ENCODE data around the gene LPIN1. TPM values are rescaled to one million over a fixed set of nuclear protein-coding genes. Genes with fewer than 3 reads are reported as not detected.

Gene LPIN1
- total RNA-seq, 1 donor from 2014 or later = 43.0 TPM

- no peak for DNase-seq
- TF ChIP-seq, protein P1, sequence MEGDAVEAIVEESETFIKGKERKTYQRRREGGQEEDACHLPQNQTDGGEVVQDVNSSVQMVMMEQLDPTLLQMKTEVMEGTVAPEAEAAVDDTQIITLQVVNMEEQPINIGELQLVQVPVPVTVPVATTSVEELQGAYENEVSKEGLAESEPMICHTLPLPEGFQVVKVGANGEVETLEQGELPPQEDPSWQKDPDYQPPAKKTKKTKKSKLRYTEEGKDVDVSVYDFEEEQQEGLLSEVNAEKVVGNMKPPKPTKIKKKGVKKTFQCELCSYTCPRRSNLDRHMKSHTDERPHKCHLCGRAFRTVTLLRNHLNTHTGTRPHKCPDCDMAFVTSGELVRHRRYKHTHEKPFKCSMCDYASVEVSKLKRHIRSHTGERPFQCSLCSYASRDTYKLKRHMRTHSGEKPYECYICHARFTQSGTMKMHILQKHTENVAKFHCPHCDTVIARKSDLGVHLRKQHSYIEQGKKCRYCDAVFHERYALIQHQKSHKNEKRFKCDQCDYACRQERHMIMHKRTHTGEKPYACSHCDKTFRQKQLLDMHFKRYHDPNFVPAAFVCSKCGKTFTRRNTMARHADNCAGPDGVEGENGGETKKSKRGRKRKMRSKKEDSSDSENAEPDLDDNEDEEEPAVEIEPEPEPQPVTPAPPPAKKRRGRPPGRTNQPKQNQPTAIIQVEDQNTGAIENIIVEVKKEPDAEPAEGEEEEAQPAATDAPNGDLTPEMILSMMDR (IDR thresholded peaks at IDR 0.05; ENCODE audit: borderline replicate concordance) = peak; percentile 20
- peaks cover 32% of the 10 kb centered on the region for H3K4me1 ChIP-seq
- H3K36me3 ChIP-seq = peaks cover 63% of the 10 kb centered on the region
- no peaks in the 10 kb centered on the region for H3K9me3 ChIP-seq (replicated peaks)
- intact Hi-C loops (cut with micrococcal nuclease) = no loop called here
- peak overlapping the region; percentile 25 for H3K27ac ChIP-seq (replicated peaks)
- no peaks in the 10 kb centered on the region for H3K27me3 ChIP-seq (ENCODE audit: low read depth)
- H3K4me3 ChIP-seq = no peak overlapping the region
These were observed 61.0 kb downstream of the LPIN1 start for GRCh38 chr2:11807156-11808015.

GRCh38 chr2:11808016-11808400, 61.6 kb downstream of the LPIN1 start:
- Histone ChIP-seq H3K9me3 (replicated peaks) (no peaks in the 10 kb centered on the region), H3K27ac (replicated peaks) (no peak overlapping the region), H3K4me3 (no peak overlapping the region), H3K4me1 (peaks cover 32% of the 10 kb centered on the region), H3K27me3 (ENCODE audit: low read depth) (no peaks in the 10 kb centered on the region), H3K36me3 (peaks cover 62% of the 10 kb centered on the region)
- intact Hi-C loops (cut with micrococcal nuclease) = no loop called here
- TF ChIP-seq, protein P1 (IDR thresholded peaks at IDR 0.05; ENCODE audit: borderline replicate concordance) = no peak
- no peak for DNase-seq

- Histone ChIP-seq H3K36me3 (peaks cover 47% of the 10 kb centered on the region), H3K4me3 (no peak overlapping the region), H3K27me3 (ENCODE audit: low read depth) (no peaks in the 10 kb centered on the region), H3K4me1 (peaks cover 32% of the 10 kb centered on the region), H3K27ac (replicated peaks) (no peak overlapping the region), H3K9me3 (replicated peaks) (no peaks in the 10 kb centered on the region)
- intact Hi-C loops (cut with micrococcal nuclease) = no loop called here
- TF ChIP-seq, protein P1 (IDR thresholded peaks at IDR 0.05; ENCODE audit: borderline replicate concordance) = no peak
- no peak for DNase-seq
These were observed 63.3 kb downstream of the LPIN1 start for GRCh38 chr2:11809586-11810236.

DNA sequence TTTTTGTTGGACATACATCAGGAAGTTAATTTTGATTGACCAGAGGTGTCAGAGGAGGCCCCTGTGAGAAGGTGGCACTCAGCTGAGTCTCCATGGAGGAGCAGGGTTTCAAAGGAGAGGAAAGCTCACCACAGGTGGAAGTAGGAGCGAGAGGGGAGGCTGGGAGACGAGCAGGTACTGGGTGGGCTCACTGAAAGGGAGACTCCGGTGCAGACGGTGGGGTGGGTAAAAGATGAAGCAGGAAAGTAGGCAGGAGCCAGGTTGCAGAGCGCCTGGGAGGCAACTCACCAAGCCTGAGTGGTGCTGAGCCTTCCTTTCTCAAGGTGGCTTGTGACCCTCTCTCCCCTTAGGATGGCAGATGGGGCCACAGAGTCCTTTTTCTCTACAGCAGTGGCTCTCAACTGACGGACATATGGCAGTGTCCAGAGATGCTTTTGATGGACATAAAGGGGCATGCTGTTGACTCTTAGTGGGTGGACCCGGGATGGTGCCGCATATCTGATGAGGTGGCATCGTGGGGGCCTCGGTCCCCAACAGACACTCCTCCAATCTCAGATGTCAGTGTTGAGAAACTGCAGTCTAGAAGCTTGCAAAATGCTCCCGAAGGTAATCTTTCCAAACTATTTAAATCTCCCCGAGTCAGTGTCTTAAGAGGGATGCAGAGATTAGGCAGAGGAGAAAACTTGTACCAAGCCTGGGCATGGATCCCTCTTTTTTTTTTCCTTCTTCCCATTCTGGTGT, 64.0 kb downstream of the LPIN1 start:
- Histone ChIP-seq H3K27ac (replicated peaks) (no peak overlapping the region), H3K9me3 (replicated peaks) (no peaks in the 10 kb centered on the region), H3K36me3 (peaks cover 47% of the 10 kb centered on the region), H3K4me1 (peaks cover 32% of the 10 kb centered on the region), H3K27me3 (ENCODE audit: low read depth) (no peaks in the 10 kb centered on the region), H3K4me3 (no peak overlapping the region)
- no peak for DNase-seq
- TF ChIP-seq, protein P1 (IDR thresholded peaks at IDR 0.05; ENCODE audit: borderline replicate concordance) = no peak
- intact Hi-C loops (cut with micrococcal nuclease) = no loop called here

GRCh38 chr2:11811036-11811654, 64.7 kb downstream of the LPIN1 start:
- TF ChIP-seq, protein P1 (IDR thresholded peaks at IDR 0.05; ENCODE audit: borderline replicate concordance) = no peak
- DNase-seq = no peak
- no peaks in the 10 kb centered on the region for H3K27me3 ChIP-seq (ENCODE audit: low read depth)
- H3K4me1 ChIP-seq = peaks cover 32% of the 10 kb centered on the region
- no peak overlapping the region for H3K4me3 ChIP-seq
- H3K27ac ChIP-seq (replicated peaks) = no peak overlapping the region
- intact Hi-C loops (cut with micrococcal nuclease) = no loop called here
- H3K36me3 ChIP-seq = peaks cover 47% of the 10 kb centered on the region
- H3K9me3 ChIP-seq (replicated peaks) = no peaks in the 10 kb centered on the region

All from left ventricle myocardium inferior (tissue), 1 donor.